ENCODE results near the gene RUNX1.

RUNX1 gene

GRCh38 chr21:35048706-35049617 lies at the start of gene RUNX1:
Gene RUNX1, minus strand, starts transcription at chr21:35049302.
- DNase-seq (ENCODE audit: low read depth in 2 of 2) = peak in 1 of 2 experiments; percentile 68

GRCh38 chr21:35097525-35097924 lies 48.4 kb upstream of the RUNX1 start:
- no peak for DNase-seq (ENCODE audit: low read depth in 2 of 2)

DNA sequence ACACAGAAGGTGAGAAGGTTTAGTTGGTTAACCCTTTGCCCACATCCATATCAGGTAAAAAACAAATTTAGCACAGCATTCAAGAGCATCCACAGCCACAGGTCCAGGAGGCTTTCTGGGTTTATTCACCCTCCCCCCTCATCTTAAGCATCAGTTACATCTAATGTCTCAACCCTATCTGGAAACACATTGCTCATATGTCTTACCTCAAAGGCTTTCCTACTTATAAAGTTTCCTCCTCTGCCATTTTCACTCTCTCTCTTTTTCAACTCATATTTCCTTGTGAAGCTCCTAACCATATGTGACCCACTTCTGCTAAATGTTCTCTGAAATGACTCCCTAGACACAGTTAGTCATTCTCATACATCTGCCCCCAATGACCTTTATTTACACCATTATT lies 47.9 kb upstream of the RUNX1 start:
- no peak for DNase-seq (ENCODE audit: low read depth in 2 of 2)

DNA sequence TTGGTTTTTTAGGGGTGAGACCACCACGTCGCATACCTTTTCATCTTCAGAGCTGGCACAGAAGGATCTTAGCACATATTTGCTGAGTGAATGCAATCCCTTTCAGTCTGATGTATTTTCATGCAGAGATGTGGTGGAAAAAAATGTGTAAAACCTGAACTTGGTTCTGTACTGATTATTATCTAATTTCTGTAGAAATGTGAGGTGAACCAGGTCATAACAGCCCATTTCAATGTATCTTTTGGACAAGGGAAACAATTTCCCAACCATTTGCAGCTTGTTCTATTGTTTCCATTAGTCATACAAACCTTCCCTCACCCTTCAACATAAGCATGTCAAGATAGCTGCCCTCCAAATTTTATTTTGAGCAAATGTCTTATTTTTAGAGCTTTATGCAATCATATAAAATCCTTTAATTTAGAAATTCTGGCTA lies 46.8 kb upstream of the RUNX1 start:
- DNase-seq (ENCODE audit: low read depth in 2 of 2) = no peak

- no peak for DNase-seq (ENCODE audit: low read depth in 2 of 2)
Observed at GRCh38 chr21:35093514-35093913, 44.4 kb upstream of the RUNX1 start.

DNA sequence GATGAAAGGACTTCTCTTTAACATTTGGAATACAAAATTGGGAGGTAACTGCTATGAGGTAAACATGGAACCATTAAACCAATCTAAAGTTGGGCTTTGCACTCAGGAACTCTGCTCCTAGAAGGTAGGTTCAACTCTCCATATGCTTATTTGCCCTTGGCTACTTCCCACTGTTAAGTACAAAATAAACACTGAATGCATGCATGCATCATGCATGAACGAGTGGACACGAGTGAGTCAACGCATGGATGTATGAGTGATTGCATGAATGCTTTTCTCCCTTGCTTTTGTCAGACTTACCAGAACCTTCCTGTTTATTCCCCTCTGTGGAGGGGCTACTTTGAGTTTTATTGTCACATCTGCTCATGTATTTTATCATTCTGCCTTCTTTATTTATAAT lies 42.4 kb upstream of the RUNX1 start:
- no peak for DNase-seq (ENCODE audit: low read depth in 2 of 2)

DNA sequence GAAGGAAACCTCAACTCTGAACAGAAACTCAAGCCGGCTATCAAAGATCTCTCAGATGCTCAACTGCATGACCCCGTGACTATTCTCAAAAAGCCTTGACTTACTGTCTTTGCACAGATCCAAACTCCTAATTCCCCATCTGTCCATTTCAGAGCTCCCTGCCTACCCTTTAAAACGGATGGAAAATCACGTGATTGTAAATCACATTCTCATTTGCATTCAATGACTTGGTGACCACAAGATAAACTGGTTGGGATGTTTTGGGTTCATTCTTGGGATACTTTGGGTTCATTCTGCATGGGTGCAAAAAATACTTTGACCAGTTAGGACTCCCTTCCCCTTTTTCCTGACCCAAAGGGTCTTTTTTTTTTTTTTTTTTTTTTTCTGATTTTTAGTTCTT lies 41.3 kb upstream of the RUNX1 start:
- DNase-seq (ENCODE audit: low read depth in 2 of 2) = no peak

DNA sequence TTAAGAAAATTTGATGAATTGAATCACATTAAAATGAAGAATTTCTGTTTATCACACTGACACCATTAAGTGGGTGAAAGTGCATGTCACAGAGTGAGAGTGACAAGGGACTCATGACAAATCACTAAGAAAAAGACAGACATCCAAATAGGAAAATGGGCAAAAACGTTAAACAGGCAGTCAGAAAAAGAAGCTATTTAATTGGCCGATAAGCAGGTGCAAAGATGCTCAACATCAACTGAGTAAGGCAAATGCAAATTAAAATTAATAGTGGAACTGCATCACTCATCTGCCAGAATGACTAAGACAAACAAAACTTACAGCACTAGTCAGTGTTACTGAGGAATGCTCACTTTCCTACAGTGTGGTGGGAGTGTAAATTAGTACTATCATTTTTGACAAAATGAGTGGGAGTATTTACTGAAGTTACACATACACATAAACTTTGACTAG lies 39.2 kb upstream of the RUNX1 start:
- no peak for DNase-seq (ENCODE audit: low read depth in 2 of 2)

DNA sequence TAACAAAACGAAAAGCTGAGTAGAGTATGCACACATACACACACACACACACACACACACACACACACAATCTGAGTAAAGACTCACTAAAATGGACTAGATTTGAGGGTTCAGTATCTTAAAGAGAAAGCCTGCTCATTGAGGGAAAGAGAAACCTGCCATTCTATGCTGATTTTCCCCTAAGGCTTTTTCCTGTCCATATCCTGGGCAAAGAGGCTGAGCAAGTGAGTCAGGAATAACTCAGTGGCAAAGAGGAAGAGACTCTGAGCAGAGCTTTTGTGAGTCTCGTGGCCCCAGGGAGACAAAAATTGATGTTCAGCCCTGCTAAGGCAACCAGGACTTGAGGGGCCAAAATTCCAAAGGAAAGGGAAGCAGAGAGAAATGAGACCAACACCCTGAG lies 37.3 kb upstream of the RUNX1 start:
- no peak for DNase-seq (ENCODE audit: low read depth in 2 of 2)

- no peak for DNase-seq (ENCODE audit: low read depth in 2 of 2)
Observed at GRCh38 chr21:35084869-35085268, 35.8 kb upstream of the RUNX1 start.

GRCh38 chr21:35083246-35083645 lies 34.1 kb upstream of the RUNX1 start:
- DNase-seq (ENCODE audit: low read depth in 2 of 2) = no peak

- no peak for DNase-seq (ENCODE audit: low read depth in 2 of 2)
Observed at GRCh38 chr21:35081861-35082260, 32.8 kb upstream of the RUNX1 start.

DNA sequence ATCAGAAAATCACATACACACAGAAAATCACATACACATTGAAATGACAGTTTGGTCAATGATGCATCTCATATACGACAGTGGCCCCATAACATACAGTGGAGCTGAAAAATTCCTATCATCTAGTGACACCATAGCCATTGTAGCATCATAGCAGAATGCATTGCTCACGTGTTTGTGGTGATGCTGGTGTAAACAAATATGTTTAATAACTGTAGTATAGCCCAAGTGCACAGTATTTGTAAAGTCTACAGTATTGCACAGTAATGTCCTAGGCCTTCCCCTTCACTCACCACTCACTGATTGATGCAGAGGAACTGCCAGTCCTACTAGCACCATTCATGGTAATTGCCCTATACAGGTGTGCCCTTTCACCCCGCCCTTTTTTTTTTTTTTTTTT lies 30.1 kb upstream of the RUNX1 start:
- no peak for DNase-seq (ENCODE audit: low read depth in 2 of 2)

DNA sequence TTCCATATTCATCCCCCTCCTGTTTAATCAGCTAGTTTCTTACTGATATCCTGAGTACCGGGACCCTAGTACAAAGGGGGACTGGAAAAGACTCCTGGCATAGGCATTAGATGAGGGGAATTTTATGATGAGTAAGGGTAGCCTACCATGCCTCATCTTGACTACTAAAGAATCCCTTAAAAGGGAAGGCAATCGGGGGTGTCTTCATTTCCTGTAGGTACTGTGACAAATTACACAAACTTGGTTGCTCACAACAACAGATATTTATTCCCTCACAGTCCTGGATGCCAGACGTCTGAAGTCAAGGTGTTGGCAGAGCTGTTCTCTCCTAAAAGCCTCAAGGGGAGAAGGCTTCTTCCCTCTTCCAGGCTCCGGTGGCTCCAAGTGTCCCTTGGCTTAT lies 28.9 kb upstream of the RUNX1 start:
- no peak for DNase-seq (ENCODE audit: low read depth in 2 of 2)

- DNase-seq (ENCODE audit: low read depth in 2 of 2) = no peak
Observed at GRCh38 chr21:35077466-35077865, 28.4 kb upstream of the RUNX1 start.

DNA sequence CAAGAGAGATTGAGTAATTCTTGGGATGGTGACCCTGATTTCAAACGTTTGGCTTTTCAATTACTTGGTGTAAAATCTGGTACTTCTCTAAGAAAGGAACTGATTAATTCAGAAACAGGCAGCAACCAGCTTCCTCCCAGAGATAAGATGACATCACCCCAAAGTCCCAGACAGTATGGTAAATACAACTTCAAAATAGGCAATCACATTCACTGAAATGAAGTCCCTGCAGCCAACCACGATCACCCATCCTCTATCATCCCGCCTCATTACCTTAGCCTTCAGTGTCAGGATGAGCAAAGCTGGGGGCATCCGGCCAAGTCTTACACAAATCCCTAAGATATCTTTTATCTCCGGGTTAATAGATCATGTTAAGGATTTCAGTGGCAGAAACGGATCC lies 26.4 kb upstream of the RUNX1 start:
- DNase-seq (ENCODE audit: low read depth in 2 of 2) = no peak

GRCh38 chr21:35072960-35073359 lies 23.9 kb upstream of the RUNX1 start:
- DNase-seq (ENCODE audit: low read depth in 2 of 2) = no peak

DNA sequence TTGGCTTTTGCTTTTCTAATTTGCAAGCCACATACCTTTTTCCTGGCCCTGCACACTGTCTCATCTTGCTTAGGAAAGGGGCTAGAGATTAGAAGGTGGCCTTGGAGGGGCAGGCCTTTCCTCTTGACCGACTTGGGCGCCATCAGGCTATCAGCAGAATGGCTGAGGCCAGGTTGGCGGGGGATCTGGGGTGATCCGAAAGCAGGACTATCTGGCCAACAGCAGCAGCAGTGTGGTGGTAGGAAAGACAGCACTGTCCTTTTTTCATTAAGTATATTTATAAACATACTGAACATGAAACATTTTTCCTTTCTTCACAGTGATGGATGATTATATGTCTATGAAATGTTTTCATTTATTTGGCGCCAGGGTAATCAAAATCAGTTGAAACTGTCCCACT lies 23.5 kb upstream of the RUNX1 start:
- no peak for DNase-seq (ENCODE audit: low read depth in 2 of 2)

- DNase-seq (ENCODE audit: low read depth in 2 of 2) = no peak
Observed at GRCh38 chr21:35071347-35071746, 22.2 kb upstream of the RUNX1 start.

- no peak for DNase-seq (ENCODE audit: low read depth in 2 of 2)
Observed at GRCh38 chr21:35070436-35070835, 21.3 kb upstream of the RUNX1 start.

- no peak for DNase-seq (ENCODE audit: low read depth in 2 of 2)
Observed at GRCh38 chr21:35066824-35067223, 17.7 kb upstream of the RUNX1 start.

DNA sequence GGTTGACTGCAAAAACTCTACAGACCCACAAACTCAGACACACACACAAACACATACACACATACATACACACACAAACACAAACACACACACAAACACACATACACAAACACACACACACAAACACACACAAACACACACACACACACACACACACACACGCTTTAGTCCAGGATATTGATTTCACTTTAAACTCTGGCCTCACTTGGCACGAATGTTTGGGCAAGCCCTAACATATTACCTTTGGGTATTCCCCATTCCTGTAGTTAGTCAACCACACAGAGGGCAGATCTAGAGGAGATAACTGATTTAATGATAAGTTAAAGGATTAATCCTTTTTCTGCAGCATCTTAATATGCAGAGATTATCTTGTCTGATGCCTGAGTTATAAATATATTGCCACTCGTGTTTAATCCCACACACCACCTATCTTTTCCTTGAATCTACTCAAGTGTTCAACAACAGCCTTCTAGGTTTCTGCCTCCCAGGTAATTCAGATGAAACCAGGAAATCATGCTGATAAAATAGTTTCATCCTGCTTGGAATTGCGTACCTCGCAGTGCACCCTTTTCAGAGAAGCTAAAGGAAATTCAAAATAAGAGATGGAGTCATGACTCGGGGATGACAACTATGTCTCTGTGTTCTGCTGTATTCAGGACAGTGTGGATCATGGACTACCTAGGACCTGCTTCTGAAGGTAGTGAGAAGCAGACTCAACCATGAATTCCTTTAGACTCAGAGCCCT lies 14.5 kb upstream of the RUNX1 start:
- DNase-seq (ENCODE audit: low read depth in 2 of 2) = no peak

GRCh38 chr21:35062016-35062415 lies 12.9 kb upstream of the RUNX1 start:
- DNase-seq (ENCODE audit: low read depth in 2 of 2) = no peak

Data from stimulated activated CD4-positive, alpha-beta T cell treated with anti-CD3 and anti-CD28 coated beads, Interleukin-12 subunit alpha, Interleukin-12 subunit beta, amount 100 ng/mL, for 24 hours (primary cell).